HL-60 (cell line): ENCODE results near the gene DLX1.

Source experiments
- DNase-seq, 2 experiments: peaks; one replicate each; pipeline ENCODE4 v3.0.0-alpha.2; 2010 to 2020; ENCODE audit warnings: low read depth in 1 of 2, low spot score in 1 of 2
- H3K27ac ChIP-seq: fragments of 250-450 bp; sonication (Bioruptor Pico); replicated peaks from 2 replicates; pipeline ENCODE4 v1.5.1; 2020; ENCODE audit warnings: mild to moderate bottlenecking, moderate library complexity
- H3K27me3 ChIP-seq: fragments of 250-450 bp; sonication (Bioruptor Pico); 2 replicates; pipeline ENCODE4 v1.5.1; 2021; ENCODE audit warnings: mild to moderate bottlenecking, moderate library complexity; ENCODE audit not compliant: insufficient read depth, poor library complexity, severe bottlenecking
- H3K4me3 ChIP-seq: replicated peaks from 2 replicates; pipeline ENCODE4 v1.5.1; 2011; ENCODE audit warnings: mild to moderate bottlenecking, control low read depth, low read length; ENCODE audit not compliant: insufficient read depth
- GABPA ChIP-seq: IDR thresholded peaks from 2 replicates; pipeline ENCODE4 v1.6.1; 2012; ENCODE audit warnings: low read depth
- POLR2AphosphoS5 ChIP-seq: IDR thresholded peaks from 2 replicates; pipeline ENCODE4 v1.6.1; 2012; ENCODE audit warnings: low read depth
- SPI1 ChIP-seq: IDR thresholded peaks from 2 replicates; pipeline ENCODE4 v1.6.1; 2012; ENCODE audit warnings: low read depth, mild to moderate bottlenecking, borderline replicate concordance
- TF ChIP-seq, protein P1 (sequence below): IDR thresholded peaks from one replicate; pipeline ENCODE4 v1.5.1; 2011; ENCODE audit warnings: low read length, control low read depth, inconsistent platforms; ENCODE audit not compliant: insufficient read depth
- TF ChIP-seq, protein P2 (sequence below): IDR thresholded peaks from 2 replicates; pipeline ENCODE4 v1.6.1; 2012; ENCODE audit warnings: low read depth; ENCODE audit not compliant: insufficient replicate concordance

The DLX1 gene

DNA sequence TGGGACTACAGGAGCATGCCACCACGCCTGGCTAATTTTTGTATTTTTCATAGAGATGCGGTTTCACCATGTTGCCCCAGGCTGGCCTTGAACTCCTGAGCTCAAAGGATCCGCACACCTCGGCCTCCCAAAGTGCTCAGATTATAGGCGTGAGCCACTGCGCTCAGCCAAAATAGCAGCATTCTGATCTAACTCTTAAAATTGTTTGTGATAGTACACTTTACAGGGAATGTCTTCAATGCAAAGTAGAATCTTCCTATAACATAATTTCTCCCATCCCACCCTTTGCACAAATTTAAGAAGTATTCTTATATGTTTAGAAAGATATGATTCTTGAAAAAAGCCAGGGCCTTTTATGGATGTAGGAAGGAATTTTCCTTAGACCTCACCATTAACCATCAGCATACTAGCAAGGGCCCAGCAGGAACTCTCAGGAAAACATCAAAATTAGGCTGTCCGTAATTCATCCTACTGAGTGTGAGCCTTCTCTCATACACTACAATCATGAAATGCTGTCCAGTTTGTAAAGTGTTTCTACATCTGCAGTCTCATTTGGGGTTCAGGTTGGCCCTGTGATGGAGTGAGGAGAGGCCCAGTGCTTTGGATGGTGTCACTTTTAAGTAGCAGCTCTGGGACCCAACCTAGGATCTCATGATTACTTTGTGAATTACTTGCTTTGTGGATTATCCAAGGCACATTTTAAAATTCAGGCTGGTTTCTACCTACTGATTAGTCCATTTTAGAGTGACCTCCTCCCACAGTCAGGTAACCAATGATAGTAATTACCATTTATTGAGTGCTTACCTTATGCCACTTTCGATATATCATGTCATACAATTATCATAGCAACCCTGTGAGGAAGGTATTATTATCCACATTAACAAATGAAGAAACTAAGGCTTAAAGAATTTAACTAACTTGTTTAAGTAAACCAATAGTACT lies 37.5 kb upstream of the DLX1 start:
- TF ChIP-seq POLR2AphosphoS5 (no peak), SPI1 (no peak)
- TF ChIP-seq, protein P1, sequence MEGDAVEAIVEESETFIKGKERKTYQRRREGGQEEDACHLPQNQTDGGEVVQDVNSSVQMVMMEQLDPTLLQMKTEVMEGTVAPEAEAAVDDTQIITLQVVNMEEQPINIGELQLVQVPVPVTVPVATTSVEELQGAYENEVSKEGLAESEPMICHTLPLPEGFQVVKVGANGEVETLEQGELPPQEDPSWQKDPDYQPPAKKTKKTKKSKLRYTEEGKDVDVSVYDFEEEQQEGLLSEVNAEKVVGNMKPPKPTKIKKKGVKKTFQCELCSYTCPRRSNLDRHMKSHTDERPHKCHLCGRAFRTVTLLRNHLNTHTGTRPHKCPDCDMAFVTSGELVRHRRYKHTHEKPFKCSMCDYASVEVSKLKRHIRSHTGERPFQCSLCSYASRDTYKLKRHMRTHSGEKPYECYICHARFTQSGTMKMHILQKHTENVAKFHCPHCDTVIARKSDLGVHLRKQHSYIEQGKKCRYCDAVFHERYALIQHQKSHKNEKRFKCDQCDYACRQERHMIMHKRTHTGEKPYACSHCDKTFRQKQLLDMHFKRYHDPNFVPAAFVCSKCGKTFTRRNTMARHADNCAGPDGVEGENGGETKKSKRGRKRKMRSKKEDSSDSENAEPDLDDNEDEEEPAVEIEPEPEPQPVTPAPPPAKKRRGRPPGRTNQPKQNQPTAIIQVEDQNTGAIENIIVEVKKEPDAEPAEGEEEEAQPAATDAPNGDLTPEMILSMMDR, result no peak
- TF ChIP-seq, protein P2, sequence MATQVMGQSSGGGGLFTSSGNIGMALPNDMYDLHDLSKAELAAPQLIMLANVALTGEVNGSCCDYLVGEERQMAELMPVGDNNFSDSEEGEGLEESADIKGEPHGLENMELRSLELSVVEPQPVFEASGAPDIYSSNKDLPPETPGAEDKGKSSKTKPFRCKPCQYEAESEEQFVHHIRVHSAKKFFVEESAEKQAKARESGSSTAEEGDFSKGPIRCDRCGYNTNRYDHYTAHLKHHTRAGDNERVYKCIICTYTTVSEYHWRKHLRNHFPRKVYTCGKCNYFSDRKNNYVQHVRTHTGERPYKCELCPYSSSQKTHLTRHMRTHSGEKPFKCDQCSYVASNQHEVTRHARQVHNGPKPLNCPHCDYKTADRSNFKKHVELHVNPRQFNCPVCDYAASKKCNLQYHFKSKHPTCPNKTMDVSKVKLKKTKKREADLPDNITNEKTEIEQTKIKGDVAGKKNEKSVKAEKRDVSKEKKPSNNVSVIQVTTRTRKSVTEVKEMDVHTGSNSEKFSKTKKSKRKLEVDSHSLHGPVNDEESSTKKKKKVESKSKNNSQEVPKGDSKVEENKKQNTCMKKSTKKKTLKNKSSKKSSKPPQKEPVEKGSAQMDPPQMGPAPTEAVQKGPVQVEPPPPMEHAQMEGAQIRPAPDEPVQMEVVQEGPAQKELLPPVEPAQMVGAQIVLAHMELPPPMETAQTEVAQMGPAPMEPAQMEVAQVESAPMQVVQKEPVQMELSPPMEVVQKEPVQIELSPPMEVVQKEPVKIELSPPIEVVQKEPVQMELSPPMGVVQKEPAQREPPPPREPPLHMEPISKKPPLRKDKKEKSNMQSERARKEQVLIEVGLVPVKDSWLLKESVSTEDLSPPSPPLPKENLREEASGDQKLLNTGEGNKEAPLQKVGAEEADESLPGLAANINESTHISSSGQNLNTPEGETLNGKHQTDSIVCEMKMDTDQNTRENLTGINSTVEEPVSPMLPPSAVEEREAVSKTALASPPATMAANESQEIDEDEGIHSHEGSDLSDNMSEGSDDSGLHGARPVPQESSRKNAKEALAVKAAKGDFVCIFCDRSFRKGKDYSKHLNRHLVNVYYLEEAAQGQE, result no peak
- H3K27ac ChIP-seq, result no peak overlapping the region
- H3K27me3 ChIP-seq, result no peaks in the 10 kb centered on the region
- DNase-seq, result no peak
- no peak overlapping the region for H3K4me3 ChIP-seq

DNA sequence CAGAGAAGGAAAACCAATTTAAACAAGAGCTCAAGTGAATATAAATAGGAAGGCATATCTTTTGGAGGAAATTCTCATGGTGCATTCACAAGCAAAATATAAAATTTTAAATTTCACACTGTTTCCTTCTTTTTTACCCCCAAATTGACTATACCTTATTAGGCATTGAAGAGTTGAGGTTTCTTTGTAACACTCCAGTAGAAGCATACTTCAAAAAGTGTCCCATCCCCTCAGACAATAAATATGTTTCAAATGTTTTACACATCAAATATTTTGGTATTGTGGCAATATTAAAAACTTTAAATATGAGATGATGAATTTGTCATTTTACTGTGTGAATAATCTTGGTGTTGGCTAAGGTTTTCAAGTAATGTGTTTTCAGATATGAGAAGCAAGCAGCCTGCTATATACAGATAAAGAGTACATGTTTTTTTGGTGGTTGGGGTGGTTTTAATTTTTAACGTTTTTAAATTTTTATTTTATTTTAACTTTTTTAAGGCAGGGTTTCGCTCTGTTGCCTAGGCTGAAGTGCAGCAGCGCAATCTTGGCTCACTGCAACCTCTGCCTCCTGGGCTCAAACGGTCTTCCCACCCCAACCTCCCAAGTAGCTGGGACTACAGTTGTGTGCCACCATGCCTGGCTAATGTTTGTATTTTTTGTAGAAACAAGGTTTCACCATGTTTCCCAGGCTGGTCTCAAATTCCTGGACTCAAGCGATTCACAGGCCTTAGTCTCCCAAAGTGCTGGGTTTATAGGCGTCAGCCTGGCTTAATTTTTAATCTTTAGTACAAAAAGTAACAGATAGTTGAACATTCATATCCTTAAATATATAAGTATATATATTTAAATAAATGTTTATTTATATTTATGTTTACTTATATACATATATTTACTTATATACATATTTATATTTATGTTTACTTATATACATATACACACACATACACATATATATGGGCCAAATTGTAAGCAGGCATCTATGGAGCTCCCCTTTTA lies 36.5 kb upstream of the DLX1 start:
- Histone ChIP-seq H3K4me3 (no peak overlapping the region), H3K27me3 (no peaks in the 10 kb centered on the region), H3K27ac (no peak overlapping the region)
- TF ChIP-seq, protein P2, result no peak
- no peak for TF ChIP-seq SPI1
- TF ChIP-seq, protein P1, result no peak
- no peak for TF ChIP-seq POLR2AphosphoS5
- no peak for TF ChIP-seq GABPA
- DNase-seq, result no peak

DNA sequence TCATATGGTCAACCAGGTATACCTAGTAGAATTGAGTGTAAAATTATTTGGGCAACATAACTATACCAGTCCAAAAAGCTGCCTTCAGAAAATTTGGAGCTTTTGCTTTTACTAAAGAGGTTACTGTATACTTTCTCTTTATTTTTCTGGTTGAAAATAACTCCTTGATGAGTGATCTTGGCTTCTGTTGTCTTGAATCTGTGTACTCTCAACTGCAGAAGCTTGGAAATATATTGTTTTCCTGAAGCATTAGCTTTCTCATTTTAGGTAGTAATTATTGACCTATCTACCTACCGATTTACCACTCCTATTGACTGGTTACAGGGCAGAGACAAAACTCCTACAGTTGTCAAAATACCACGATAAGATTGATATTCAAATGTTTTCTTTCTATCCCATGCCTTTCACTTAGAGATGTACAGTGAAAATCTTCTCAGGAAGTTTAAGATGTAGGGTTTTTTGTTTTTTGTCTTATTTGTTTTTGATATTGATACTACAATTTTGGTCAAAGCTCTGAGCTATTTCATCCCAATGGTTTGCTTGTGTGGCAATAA lies 35.7 kb upstream of the DLX1 start:
- no peak for TF ChIP-seq POLR2AphosphoS5
- TF ChIP-seq SPI1, result no peak
- TF ChIP-seq, protein P1, result no peak
- no peak overlapping the region for H3K27ac ChIP-seq
- no peak for DNase-seq

More for the DNA sequence above, 35.7 kb upstream of the DLX1 start:
- H3K27me3 ChIP-seq, result no peaks in the 10 kb centered on the region
- H3K4me3 ChIP-seq, result no peak overlapping the region
